DOHH2 (cell line): Measurements from ENCODE around the gene MRAP2.

Experiments
- EZH2phosphoT487 ChIP-seq: fragments of 200-600 bp; sonication (generic); IDR thresholded peaks from 2 replicates; pipeline ENCODE4 v1.6.1; 2017; ENCODE audit warnings: borderline replicate concordance, mild to moderate bottlenecking, antibody characterized with exemption, low read length, moderate library complexity, mixed read lengths
- TF ChIP-seq, protein P1 (sequence below): fragments of 200-600 bp; sonication (generic); IDR thresholded peaks from one replicate; pipeline ENCODE4 v1.5.1; 2014; ENCODE audit warnings: antibody characterized with exemption, mild to moderate bottlenecking, low read depth, low read length; ENCODE audit not compliant: poor library complexity, severe bottlenecking

DNA sequence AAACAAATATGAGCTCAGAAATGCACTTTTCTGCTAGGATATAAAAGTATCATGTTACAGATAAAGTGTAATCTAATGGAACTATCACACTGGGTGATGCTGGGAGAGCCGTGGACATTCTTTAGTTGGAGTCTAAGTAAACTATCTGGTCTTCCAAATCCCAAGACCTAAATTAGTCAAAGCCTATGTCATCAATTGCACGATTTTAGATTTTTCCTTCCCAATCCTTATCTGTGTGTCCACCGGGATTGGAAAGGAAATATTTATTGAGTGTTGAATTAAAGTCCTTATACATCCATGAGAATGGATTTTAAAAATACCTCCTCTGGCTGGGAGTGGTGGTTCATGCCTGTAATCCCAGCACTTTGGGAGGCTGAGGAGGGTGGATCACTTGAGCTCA is 19.6 kb upstream of the MRAP2 start:
- TF ChIP-seq, protein P1, sequence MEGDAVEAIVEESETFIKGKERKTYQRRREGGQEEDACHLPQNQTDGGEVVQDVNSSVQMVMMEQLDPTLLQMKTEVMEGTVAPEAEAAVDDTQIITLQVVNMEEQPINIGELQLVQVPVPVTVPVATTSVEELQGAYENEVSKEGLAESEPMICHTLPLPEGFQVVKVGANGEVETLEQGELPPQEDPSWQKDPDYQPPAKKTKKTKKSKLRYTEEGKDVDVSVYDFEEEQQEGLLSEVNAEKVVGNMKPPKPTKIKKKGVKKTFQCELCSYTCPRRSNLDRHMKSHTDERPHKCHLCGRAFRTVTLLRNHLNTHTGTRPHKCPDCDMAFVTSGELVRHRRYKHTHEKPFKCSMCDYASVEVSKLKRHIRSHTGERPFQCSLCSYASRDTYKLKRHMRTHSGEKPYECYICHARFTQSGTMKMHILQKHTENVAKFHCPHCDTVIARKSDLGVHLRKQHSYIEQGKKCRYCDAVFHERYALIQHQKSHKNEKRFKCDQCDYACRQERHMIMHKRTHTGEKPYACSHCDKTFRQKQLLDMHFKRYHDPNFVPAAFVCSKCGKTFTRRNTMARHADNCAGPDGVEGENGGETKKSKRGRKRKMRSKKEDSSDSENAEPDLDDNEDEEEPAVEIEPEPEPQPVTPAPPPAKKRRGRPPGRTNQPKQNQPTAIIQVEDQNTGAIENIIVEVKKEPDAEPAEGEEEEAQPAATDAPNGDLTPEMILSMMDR = no peak
- TF ChIP-seq EZH2phosphoT487 = no peak
